HG03442 (cell line): ENCODE results near the gene TLCD3B.
"Not testable (repeated sequence)": the region's sequence is repeated elsewhere in the genome, so short reads cannot be mapped to it uniquely, and the experiment has no call there.

Experiments
- ATAC-seq: cut with Tn5 transposase; IDR thresholded peaks from one replicate; pipeline ENCODE4 v1.9.1; 2021; ENCODE audit warnings: mild to moderate bottlenecking, moderate library complexity; ENCODE audit not compliant: unreplicated experiment

Gene TLCD3B

DNA sequence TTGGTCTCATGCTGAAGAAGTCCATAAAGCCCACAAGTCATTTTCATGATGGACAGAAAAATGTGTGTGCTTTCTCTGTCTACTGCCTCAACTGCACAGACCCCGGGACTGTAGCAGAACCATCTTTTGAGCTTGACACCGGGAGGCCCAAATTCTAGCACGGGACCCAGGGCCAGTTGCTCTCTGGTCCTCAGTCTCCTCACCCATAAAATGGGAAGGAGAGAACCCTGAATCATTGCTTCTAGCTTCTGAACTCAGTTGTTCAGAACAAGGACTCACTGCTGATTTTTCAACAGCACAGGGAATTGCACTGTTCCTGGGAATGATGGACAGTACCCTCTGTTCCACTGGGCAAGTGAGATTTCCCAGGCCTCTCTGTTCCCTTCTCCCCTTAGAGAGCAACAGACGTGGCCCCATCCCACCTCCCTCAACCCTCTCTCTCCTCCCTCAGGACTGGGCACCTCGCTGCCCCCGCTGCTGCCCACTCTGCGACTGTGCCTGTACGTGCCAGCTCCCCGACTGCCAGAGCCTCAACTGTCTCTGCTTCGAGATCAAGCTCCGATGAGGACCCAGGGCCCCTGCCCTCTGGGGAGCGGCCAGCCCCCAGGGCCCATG, 32.3 kb upstream of the TLCD3B start:
- no peak for ATAC-seq

DNA sequence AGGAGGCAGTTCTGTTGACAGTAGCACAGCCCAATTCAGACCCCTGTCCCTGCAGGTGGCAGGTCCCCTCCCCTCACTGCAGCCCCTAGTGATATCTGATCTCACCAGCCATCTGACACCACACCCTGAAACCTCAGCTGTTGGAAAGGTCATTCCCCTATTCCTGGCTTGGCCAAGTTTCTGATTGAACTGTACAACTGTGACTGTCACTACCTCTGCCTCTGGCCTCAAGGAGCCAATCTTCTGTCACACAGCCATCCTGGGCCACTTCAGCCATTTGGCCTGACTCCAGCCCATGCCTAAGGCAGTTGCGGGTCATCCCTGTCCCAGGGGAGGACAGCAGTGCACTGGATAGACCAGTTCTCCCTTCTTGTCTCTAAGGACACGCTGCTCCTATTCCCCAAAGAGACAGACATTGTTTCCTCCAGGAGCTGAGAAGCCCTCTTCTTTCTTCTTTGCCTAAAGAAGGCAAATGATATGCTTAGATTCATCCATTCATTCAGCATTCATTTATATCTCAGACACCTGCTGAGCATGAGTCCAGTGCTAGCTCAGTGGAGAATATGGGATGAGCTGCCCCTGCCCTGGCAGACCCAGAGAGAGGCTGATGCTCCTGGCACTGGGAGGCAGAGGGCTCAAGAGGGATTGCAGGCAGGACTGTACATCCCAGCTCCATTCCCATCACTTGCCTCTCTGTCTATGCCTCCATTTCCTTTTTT, 29.9 kb upstream of the TLCD3B start:
- no peak for ATAC-seq

DNA sequence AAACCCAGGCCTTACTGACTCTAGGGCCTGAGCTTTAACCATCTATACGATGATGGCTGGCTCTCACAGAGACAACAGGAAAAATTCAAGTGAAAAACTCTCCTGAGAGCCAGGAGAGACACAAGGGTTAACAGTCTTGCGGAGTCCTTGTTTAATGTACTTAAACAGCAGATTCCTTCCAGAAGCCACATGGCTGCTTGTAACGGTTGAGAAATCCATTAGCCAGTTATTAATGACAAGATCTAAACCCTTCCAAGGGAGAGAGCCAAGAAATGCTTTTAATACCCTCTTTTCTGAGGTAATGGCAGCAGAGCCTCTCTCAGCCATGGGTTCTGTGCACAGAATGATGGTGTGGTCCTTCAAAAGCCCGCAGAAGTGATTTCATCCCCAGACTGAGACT, 29.3 kb upstream of the TLCD3B start:
- ATAC-seq: no peak

DNA sequence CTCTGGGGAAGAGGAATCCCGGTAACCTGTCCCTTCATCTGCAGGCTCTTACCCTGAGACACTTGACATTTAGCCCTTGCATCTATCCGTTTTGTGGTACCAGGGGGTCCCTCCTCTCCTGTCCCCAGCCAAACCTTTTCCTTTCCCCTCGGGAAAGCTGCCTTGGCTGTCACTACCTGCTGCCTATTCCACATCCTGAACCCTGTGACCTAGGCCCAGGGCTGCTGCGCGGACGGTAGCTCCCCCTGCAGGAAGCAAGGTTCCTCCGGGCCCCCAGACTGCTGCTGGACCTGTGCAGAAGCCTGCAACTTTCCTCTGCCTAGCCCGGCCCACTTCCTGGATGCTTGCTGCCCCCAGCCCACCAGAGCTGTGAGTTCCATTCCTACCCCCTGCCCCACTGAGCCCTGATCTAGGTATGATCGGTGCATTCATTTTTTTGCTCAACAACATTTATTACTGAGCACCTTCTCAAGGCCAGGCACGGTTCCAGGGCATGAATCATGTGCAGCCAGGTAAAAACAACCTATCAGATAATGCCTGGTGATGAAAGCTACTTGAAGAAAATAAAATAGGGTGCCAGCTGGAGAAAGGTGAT, 24.0 kb upstream of the TLCD3B start:
- ATAC-seq: no peak

DNA sequence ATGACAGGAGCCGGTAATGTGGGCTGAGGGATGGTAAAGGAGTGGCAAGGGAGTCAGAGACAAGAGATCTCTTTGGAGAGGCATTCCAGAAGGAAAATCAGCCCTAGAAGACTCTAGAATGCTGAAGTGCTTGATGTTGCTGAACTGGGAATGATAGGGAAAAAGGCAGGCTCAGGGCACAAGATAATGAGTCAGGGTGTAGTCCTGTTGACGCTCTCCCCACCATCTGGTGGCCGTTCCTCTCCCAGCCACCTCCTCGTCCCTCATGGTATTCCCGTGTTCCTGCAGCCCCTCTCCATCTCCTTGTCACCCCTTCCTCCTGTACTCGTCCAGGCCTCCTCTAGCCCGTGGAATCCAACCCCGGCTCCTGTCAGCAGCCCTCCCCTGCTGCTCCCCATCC, 23.4 kb upstream of the TLCD3B start:
- no peak for ATAC-seq

DNA sequence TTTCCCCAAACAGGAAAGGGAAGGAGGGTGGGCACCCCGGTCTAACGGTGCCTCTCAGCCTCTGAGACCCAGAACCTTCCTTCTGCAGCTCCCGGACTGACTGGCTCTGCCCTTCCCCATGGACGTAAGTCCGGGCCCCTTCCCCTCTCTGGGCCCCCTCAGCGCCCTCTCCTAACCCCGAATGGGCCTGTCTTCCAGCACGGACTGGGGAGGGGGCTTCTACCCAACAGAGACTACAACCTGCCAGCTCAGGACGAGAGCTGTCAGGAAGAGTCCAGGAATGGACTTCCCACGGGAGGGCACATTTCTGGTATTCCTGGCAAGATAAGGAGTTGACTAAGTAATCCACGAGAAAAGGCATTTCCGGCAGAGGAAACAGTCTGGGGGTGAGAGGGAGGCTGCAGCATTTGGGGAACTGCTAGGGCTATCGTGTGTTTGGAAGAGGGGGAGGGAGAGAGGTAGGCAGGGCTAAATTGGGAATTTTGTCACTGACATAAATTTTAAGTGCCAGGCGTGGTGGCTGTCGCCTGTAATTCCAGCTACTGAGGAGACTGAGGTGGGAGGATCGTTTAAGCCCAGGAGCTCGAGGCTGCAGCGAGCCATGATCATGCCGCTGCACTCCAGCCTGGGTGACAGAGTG, 22.4 kb upstream of the TLCD3B start:
- ATAC-seq: peak; percentile 19

DNA sequence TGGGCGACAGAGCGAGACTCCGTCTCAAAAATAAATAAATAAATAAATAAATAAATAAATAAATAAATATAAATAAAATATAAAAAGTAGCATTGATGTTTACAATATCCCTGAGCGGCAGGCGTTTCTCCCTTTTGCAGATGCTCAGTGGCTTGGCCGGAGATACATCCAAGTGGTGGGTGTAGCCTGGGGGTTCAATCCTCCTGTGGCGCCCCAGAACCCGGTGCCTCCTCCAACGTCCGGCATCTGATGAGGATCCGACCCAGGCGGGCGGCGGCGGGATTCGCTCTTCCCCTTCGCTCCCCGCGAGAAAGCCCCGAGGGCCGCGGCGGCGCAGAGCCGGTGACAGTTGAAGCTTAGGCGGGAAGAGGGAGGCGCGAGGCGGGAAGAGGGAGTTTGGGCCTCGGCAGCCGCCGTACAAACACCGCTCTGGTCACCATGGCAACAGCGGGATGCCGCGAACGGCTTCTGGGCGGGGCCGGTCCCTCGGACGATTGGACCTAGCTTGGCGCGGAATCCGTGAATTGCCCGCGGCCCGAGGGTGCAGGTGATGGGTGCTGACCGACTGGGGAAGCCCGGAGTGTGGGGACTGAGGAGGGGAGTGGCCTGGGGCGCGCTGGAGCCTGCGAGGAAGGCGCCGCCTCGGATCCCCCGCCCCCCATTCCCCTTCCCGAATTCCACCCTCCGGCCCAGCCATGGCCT, 21.8 kb upstream of the TLCD3B start:
- ATAC-seq: peak; percentile 81

DNA sequence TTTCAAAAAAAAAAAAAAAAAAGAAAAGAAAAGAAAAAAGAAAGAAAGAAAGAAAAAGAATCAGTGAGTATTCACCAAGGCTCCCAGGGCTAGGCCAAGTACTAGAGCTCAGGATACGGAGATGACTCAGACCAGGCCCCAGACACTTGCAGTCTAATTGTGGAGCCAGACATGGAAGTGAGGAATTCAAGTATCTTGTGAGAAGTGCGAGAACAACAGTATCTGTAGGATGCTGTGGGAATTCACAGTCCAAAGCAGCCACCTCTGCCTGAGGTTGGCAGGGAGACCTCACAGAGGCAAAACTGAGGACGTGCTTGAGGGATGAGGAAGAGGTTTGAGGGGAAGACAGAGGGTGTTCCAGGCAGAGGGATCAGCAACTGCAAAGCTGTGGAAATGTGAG, 20.4 kb upstream of the TLCD3B start:
- no peak for ATAC-seq

DNA sequence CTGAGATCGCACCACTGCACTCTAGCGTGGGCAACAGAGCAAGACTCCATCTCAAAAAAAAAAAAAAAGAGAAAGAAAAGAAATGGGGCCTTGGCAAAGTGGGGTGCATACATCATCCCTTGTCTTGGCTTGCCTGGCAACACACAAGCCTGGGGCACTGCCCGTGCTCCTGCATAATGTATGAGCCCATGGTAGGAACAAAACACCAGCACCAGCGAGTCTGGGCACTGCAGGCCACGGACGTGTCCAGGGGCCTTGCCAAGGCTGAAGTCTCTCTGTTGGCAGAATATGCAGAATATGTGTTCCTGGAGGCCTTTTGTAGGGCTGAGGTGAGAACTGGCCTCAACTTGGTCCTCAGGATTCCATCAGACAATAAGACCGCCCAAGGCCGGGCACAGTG, 18.8 kb upstream of the TLCD3B start:
- ATAC-seq: no peak

DNA sequence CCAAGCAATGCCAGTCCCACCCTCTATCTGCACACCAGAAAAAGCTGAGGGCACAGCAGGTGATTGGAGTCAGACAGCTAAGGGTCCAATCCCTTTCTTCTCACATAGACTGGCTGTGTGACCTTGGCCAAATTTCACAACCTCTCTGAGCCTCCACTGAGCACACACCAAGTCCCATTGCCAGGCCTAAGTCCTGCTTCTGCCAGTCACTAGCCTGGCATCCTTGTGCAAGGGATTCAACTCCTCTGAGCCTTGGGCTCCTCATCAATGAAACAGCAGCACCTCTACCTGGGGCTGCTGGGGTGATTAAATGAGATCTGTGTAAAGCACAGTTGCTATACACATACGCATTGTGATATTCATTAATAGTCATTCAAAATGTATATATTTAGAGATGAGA, 15.5 kb upstream of the TLCD3B start:
- no peak for ATAC-seq

DNA sequence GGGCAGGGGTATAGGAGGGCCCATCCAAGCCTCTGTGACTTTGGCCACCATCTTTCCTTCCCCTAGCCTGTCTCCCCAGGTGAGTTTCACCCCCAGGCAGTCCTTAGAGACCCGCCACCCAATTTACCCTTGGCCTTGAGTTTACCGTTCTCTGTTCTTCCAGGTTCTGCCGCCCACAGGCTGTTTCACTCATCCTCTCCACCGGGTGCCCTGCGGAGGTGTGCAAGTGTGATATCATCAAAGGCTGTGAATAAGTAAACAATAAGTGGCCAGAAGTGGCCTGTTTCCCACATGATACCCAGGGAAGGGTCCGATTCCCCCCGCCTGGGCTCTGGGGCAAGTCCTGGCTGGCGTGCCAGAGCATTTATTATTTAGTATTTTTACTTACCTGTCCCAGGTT, 15.1 kb upstream of the TLCD3B start:
- ATAC-seq: no peak

DNA sequence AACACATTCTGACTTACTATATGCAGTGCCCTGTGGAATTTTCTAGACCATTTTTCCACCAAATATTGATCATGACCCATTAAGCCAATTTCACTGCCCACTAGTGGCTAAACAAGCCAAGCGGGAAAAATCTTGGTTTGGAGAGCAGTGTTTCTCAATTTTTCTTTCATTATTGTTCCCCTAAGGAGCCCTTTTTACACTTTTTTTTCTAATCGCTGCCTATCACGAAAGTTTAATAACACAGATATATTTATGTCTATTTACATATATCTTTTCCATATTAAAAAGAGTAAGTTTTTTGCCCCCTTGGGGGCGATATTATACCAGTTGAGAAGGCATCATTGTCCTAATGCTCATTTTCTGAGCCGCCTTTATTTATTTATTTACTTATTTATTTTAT, 10.8 kb upstream of the TLCD3B start:
- no peak for ATAC-seq

DNA sequence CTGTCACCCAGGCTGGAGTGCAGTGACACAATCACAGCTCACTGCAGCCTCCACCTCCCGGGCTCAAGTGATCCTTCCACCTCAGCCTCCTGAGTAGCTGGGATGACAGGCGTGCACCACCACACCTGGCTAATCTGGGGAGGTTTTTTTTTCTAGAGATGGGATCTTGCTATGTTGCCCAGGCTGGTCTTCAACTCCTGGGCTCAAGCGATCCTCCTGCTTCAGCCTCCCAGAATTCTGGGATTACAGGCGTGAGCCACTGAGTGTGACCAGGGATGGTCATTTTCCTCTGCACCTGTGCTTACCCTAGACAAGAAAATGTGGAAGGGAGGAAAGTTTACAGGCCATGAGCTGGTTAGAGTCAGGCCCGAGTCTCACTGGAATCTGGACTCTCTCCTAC, 9.6 kb upstream of the TLCD3B start:
- ATAC-seq: not testable (repeated sequence)

DNA sequence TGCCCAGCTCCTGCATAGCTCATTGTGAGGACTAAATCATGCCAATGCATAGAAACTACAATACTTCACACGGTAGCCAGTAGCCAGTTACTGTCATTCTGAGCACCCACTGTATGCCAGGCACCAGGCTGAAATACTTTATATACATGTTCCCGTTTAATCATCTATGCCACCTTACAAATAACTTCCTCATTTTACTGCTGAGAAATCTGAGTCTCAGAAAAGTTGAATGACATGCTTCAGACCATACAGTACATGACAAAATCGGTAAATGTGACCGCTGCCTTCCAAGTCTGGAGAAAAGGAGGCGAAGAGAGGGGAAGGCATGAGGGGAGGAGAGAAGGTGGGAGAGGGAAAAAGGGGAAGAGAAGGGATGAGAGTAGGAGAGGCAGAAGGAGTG, 9.2 kb upstream of the TLCD3B start:
- ATAC-seq: no peak

DNA sequence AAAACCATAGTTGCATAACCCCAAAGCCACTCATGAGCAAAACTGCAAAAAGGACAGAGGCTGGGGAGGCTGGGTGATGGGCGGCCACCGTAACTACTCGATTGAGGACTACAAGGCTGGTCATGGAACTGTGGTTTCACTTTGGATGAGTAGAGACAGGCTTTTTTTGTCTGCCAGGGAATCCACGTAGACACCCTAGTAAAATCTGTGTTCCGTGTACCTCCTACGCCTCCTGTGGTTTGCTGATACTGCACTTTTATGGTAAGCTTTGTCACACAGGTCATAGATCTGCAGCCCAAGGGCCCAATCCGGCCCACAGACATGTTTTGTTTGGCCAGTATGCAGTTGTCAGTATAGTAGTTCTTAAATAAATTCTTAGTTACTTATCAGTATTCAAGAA, 2.2 kb upstream of the TLCD3B start:
- no peak for ATAC-seq

DNA sequence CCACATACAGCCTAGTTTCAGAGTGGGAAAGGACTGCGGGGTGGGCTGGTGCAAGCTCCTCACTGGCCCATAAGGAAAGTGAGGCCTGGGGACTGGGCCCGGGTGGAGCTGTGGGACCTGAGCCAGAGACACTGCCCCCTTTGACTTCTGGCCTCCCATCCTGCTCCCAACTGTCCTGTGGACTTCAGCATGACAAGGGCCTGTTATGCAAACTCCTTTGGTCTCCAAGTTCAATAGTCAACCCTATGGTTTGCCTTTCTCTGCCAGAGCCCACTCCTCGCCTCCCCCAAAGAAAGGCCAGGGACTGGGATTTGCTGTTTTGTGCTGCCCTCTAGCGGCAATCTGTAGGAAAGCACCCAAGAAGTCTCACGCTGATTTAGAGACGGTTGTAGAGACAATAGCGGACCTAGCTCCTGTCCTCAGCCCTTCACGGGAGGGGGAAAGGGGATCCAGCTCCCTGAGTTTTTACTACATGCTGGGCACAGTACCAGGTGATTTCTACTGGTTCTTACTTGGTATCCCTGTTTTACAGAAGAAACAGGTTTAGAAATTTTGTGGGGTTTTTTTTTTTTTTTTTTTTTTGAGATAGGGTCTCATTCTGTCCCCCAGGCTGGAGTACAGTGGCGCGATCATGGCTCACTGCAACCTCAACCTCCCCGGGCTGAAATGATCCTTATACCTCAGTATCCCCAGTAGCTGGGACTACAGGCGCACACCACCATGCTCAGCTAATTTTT, 1.2 kb upstream of the TLCD3B start:
- ATAC-seq: no peak

DNA sequence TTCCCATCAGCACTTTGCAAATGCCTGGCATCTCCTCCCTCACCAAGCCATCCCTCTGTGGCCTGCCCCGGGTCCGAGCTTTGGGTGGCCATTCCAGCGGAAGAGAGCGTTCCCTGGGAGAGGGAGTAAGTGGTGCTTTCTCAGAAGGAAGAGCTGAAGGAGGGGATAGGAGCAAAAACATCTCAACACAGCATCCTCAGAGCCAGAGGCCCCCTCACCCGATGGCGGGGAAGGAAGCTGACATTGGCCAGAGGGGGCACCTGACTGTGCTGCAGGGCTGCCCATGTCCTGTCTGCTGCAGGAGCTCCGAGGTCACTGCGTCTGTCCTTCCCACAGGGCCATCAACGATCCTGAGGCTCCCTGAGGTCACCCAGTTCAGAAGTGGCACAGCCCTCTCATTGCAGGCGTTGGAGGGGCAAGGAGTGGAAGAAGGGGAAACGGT, 427 bp upstream of the TLCD3B start:
- ATAC-seq: no peak

DNA sequence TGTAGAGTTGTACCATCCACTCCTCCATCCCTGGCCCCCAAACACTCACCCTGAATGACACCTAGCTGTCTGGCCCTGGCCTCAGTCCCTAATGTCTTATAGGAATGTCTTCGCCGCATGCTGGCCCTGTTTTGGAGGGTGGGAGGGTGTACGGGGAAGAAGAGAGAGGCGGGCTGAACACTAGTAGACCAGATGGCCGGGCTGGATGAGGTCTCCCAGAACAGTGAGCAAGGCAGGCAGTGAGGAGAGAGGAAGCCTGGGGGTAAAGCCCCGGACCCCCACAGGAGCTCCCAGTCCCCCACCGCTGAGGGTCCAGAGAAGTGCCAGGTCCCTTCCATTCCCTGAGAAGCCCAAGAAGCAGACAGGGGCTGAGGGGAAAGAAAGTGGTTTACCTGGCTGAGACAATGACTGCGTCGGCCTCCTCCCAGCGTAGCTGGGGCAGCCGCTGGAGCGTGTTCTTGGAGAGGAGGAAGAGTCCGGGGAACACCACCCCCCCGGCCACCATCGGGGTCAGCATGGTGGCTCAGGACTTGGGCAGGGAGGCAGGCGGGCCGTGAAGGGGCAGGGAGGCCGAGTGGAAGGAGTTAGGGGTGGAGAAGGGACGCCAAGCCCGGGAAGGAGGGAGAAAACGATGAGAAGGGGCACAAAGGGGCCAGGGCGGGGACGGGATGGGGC, 923 bp downstream of the TLCD3B start:
- no peak for ATAC-seq

DNA sequence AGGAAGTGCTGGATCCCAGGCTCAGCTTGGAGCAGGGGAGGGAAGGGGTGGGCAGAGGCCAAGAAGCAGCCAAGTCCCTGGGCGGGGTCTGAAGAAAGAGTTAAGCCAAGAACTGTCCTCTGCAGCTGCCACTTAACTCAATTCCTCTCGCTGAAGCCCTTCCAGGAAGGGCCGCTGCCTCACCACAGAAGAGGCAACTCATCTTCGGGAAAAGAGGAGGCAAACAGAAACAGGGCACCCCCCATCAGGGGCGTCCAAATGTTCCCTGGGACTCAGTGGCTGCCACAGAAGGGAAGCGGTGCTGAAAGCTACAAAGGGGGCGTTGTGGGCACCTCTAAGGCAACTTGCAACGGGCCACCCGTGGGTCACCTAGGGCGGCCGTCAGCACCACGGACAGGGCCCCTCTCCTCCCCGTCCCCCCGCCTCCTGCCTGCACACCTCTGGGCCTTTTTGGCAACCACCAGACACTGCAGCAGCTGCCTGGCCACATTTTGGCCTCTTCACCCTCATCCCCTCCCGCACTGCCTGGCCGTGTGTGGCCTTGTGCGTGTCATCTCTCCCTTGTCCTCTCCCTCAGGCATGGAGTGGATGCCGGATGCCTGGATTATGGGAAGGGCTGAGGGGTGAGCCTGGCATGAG, 2.5 kb downstream of the TLCD3B start:
- ATAC-seq: no peak
